Adrenal gland (tissue), 12 donors: ENCODE data around the gene TM4SF4. TPM values are rescaled to one million over a fixed set of nuclear protein-coding genes. Genes with fewer than 3 reads are reported as not detected.

Experiments
- DNase-seq, 7 donors: peaks; one replicate each; pipeline ENCODE4 v3.0.0-alpha.2; 2019 to 2020
- H3K27ac ChIP-seq, 5 donors: fragments of 200-600 bp; sonication (generic) in 4 of 5; 1 replicate in 3 of 5; 2 replicates in 2 of 5; pipeline versions ENCODE4 v1.5.1 to v1.8.0; 2016 to 2020; ENCODE audit warnings: mild to moderate bottlenecking in 1 of 5
- H3K27me3 ChIP-seq: fragments of 200-600 bp; 2 replicates; pipeline ENCODE4 v1.8.0; 2021
- H3K36me3 ChIP-seq, 2 donors: fragments of 200-600 bp; replicated peaks in 1 of 2; 1 replicate in 1 of 2; 2 replicates in 1 of 2; pipeline versions ENCODE4 v1.5.1 to v1.8.0; 2018 to 2022
- H3K4me1 ChIP-seq, 2 donors: fragments of 200-600 bp; replicated peaks in 1 of 2; 1 replicate in 1 of 2; 2 replicates in 1 of 2; pipeline versions ENCODE4 v1.5.1 to v1.8.0; 2018 to 2021
- H3K4me3 ChIP-seq, 4 donors: fragments of 200-600 bp; sonication (generic) in 3 of 4; one replicate each; pipeline ENCODE4 v1.5.1; 2016 to 2018
- H3K9me3 ChIP-seq, 3 donors: fragments of 200-600 bp; sonication (generic) in 1 of 3; replicated peaks in 1 of 3; 1 replicate in 2 of 3; 2 replicates in 1 of 3; pipeline versions ENCODE4 v1.5.1 to v1.8.0; 2016 to 2021
- POLR2A ChIP-seq, 2 donors: fragments of 450-650 bp; IDR thresholded peaks; one replicate each; pipeline ENCODE4 v1.6.1; 2017; ENCODE audit warnings: antibody characterized with exemption in 2 of 2, mild to moderate bottlenecking in 2 of 2, moderate library complexity in 1 of 2
- WGBS, 4 donors: extraction: QIAGEN DNeasy Blood & Tissue Kit in 2 of 4; methylation state at CpG; one replicate each; pipeline versions ENCODE4 v1.1.5 to v1.1.7; 2013 to 2017; 5-methylcytosine and 5-hydroxymethylcytosine counted together
- intact Hi-C, 2 donors: fragments of 100-400 bp; cut with DNase I; formaldehyde crosslinking; loops; one replicate each; pipeline versions ENCODE4 v1.14.1 to v1.15.0; 2022 to 2023
- polyA plus RNA-seq, 3 donors: library from polyadenylated mRNA; stranded (reverse); fragments of 200-250 nt in 2 of 3; fragments of 350-450 nt in 1 of 3; fragmentation: Illumina TruSeq in 1 of 3; extraction: RNeasy Lipid Tissue Mini Kit (QIAGEN cat#74804) in 1 of 3; gene quantifications; one replicate each; pipeline ENCODE4 v1.2.3, GENCODE V29; 2013 to 2014
- total RNA-seq, 9 donors: library from RNA; depleted of rRNA in 4 of 9; stranded (reverse); fragments of >200 nt in 4 of 9; fragments of 120-200 nt in 1 of 9; fragmentation: NEBNext Ultra II Directional in 1 of 9; extraction: Animal tissue kit (Norgen Biotek cat#: 25700) in 1 of 9; gene quantifications; one replicate each; pipeline versions ENCODE4 v1.1.0 to v1.2.4, GENCODE V29; 2013 to 2023
- TF ChIP-seq, protein P1 (sequence below), 6 experiments: fragments of 450-650 bp in 4 of 6; fragments of 200-600 bp in 2 of 6; sonication (generic) in 1 of 6; IDR thresholded peaks; 1 replicate in 5 of 6; 2 replicates in 1 of 6; pipeline versions ENCODE4 v1.5.1 to v1.8.0; 2016 to 2021; ENCODE audit warnings: antibody characterized with exemption in 6 of 6, mild to moderate bottlenecking in 2 of 6, moderate library complexity in 1 of 6
- donor health status: healthy with polysubstance abuse.
- donor health status: Bipolar disorder and iron deficiency.
- donor health status: DM: yes; HTN: yes; CAD: no.
- donor health status: DM: no; HTN: no; CAD: no.
- donor health status: DM: no; HTN: no; CAD: no.
- donor health status: DM: yes; HTN: yes; CAD: no.

TM4SF4 gene
- total and polyA plus RNA-seq, 12 donors = 0.08 to 2.2 (median 0.96) TPM; not detected in 3

DNA sequence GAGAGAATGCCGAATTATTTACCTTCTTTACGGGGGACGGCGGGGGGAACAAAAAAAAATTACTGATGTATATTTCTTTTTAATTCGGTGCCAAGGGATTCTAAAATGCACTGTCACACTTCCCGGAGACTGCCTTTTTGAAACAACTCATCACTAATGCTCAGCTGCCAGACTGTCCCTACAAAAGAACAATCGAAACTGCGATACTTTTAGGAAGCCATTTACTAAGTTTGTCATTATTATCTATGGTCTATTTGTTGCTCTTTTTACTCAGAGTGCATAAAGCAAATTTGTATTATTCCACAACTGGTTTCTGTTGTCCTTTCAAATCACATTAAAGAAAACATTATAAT is 60.8 kb downstream of the TM4SF4 start:
- H3K4me3 ChIP-seq = no peak overlapping the region
- H3K27me3 ChIP-seq = no peaks in the 10 kb centered on the region
- intact Hi-C loops = no loop called here
- H3K4me1 ChIP-seq = peaks cover 14 to 41% of the 10 kb centered on the region in 2 donors
- TF ChIP-seq POLR2A (IDR thresholded peaks at IDR 0.05) = no peak
- TF ChIP-seq, protein P1, sequence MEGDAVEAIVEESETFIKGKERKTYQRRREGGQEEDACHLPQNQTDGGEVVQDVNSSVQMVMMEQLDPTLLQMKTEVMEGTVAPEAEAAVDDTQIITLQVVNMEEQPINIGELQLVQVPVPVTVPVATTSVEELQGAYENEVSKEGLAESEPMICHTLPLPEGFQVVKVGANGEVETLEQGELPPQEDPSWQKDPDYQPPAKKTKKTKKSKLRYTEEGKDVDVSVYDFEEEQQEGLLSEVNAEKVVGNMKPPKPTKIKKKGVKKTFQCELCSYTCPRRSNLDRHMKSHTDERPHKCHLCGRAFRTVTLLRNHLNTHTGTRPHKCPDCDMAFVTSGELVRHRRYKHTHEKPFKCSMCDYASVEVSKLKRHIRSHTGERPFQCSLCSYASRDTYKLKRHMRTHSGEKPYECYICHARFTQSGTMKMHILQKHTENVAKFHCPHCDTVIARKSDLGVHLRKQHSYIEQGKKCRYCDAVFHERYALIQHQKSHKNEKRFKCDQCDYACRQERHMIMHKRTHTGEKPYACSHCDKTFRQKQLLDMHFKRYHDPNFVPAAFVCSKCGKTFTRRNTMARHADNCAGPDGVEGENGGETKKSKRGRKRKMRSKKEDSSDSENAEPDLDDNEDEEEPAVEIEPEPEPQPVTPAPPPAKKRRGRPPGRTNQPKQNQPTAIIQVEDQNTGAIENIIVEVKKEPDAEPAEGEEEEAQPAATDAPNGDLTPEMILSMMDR (IDR thresholded peaks at IDR 0.05) = no peak
- DNase-seq = no peak
- no peaks in the 10 kb centered on the region for H3K9me3 ChIP-seq
- 48 to 76% (median 65%) methylated on average over 8 of the region's 8 CpGs for WGBS, 4 donors
- H3K36me3 ChIP-seq = no peaks in the 10 kb centered on the region
- H3K27ac ChIP-seq = peak overlapping the region in 1 of 5 donors; percentile 6

DNA sequence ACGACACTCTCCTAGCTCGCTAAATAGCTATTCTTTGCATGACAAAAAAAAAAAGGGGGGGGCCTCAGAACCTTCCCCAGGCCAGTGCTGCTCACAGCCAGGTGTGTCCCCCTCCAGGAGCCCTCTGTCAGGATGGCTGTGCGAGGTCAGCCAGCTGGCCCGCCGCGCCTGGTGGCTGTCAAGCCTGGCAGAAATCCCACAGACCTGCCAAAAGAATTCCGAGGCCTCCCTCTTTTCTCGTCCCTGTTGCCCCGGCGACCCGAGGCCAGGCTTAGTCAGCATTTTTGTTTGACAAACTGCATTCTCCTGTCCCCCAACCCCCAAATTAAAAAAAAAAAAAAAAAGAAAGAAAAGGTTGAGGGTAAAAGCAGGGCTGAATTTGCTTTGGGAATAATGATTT is 61.9 kb downstream of the TM4SF4 start:
- WGBS, 4 donors = 12 to 33% (median 23%) methylated on average over 10 to 11 of the region's 11 CpGs
- H3K4me3 ChIP-seq = no peak overlapping the region
- peaks cover 14 to 41% of the 10 kb centered on the region in 2 donors for H3K4me1 ChIP-seq

DNA sequence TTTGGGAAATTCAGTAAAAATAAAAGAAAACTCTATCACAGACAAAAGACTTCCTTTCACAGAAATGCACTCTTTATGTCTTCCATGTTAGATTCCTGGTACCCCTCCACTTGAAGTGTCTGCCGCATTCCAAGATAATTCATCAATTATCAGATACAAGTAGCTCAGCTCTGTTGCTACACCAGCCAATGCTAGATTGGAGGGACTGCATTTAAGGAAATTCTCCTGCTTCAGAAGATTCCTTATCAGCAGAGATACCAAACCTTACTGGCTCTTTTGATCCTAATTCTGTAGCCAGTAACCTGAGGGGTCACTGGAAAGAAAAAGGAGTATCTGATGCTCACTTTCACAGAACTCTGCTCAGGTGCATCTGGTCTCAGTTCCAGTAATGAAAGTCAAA is 63.9 kb downstream of the TM4SF4 start:
- WGBS, 4 donors = 90 to 100% (median 93%) methylated on average over 1 of the region's 1 CpG
- intact Hi-C loops = no loop called here
- Histone ChIP-seq H3K27ac (no peak overlapping the region), H3K36me3 (peaks cover 0 to 8% of the 10 kb centered on the region in 2 donors), H3K9me3 (no peaks in the 10 kb centered on the region), H3K27me3 (no peaks in the 10 kb centered on the region), H3K4me1 (peaks cover 5 to 27% of the 10 kb centered on the region in 2 donors), H3K4me3 (no peak overlapping the region)
- TF ChIP-seq POLR2A (IDR thresholded peaks at IDR 0.05) = no peak
- TF ChIP-seq, protein P1 (IDR thresholded peaks at IDR 0.05) = no peak
- no peak for DNase-seq

More for the DNA sequence above, 61.9 kb downstream of the TM4SF4 start:
- TF ChIP-seq, protein P1 (IDR thresholded peaks at IDR 0.05) = no peak
- TF ChIP-seq POLR2A (IDR thresholded peaks at IDR 0.05) = no peak
- Histone ChIP-seq H3K36me3 (peaks cover 0 to 2% of the 10 kb centered on the region in 2 donors), H3K27ac (peak overlapping the region in 2 of 5 donors; percentile 32 to 45), H3K27me3 (no peaks in the 10 kb centered on the region), H3K9me3 (no peaks in the 10 kb centered on the region)
- intact Hi-C loops = no loop called here
- DNase-seq = peak; percentile 76 to 89 (median 85)

DNA sequence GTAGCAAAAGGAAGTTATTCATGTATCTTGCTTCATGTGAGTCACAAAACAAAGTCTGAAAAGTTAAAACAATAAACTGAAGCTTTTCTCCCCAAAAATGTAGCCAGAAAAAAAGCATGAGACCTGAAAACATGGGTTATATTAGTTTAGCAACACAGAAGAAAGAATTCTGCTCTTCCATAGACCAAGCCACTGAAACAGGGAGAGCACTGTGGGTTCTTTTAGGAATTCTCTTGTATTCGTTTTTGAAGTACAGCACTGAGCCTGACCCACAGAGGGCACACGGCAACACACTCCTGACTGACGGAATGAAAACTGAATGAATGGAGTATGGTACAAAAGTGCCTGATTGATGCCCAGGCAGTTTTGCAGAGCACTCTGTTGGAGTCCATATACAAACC is 66.6 kb downstream of the TM4SF4 start:
- H3K9me3 ChIP-seq = no peaks in the 10 kb centered on the region
- TF ChIP-seq, protein P1 (IDR thresholded peaks at IDR 0.05) = no peak
- no peak for TF ChIP-seq POLR2A (IDR thresholded peaks at IDR 0.05)
- intact Hi-C loops = no loop called here
- no peak overlapping the region for H3K4me3 ChIP-seq
- peaks cover 0 to 8% of the 10 kb centered on the region in 2 donors for H3K36me3 ChIP-seq
- H3K27ac ChIP-seq = no peak overlapping the region
- H3K27me3 ChIP-seq = no peaks in the 10 kb centered on the region
- WGBS, 4 donors = 67 to 78% (median 72%) methylated on average over 3 of the region's 3 CpGs
- DNase-seq = no peak
- peaks cover 5 to 12% of the 10 kb centered on the region in 2 donors for H3K4me1 ChIP-seq
